Measurements from ENCODE around the gene SIGLEC7.

Gene SIGLEC7

DNA sequence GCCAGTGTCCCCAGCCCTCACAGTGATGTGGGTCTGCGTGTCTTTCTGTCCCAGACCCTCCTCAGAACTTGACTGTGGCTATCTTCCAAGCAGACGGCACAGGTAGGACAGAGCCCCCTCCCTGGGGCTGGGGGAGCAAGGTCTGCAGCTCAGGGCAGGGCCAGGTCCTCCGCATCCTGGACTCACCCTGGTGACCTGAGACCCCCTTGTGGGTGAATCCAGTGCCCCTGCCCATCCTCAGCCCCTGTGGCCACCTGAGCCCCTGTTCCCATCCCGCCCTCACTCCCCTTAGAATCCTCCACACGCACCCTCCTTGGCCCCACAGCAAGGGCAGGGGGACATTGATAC lies 43.7 kb downstream of the SIGLEC7 start:
- H3K4me3 Mint-ChIP-seq: no peak overlapping the region
- H3K4me1 Mint-ChIP-seq (ENCODE audit: low read depth): no peaks in the 10 kb centered on the region
- peaks cover 16% of the 10 kb centered on the region for H3K27me3 Mint-ChIP-seq
- no peak overlapping the region for H3K27ac Mint-ChIP-seq
- H3K9me3 Mint-ChIP-seq: no peaks in the 10 kb centered on the region
- H3K36me3 Mint-ChIP-seq (ENCODE audit: low read depth): no peaks in the 10 kb centered on the region

- no peak overlapping the region for H3K27ac Mint-ChIP-seq
- H3K36me3 Mint-ChIP-seq (ENCODE audit: low read depth): no peaks in the 10 kb centered on the region
- H3K4me3 Mint-ChIP-seq: no peak overlapping the region
- H3K9me3 Mint-ChIP-seq: no peaks in the 10 kb centered on the region
- H3K27me3 Mint-ChIP-seq: peaks cover 16% of the 10 kb centered on the region
- H3K4me1 Mint-ChIP-seq (ENCODE audit: low read depth): no peaks in the 10 kb centered on the region
These were observed 44.2 kb downstream of the SIGLEC7 start for GRCh38 chr19:51186323-51186722.

GRCh38 chr19:51187395-51188226 lies 45.5 kb downstream of the SIGLEC7 start:
- no peaks in the 10 kb centered on the region for H3K36me3 Mint-ChIP-seq (ENCODE audit: low read depth)
- no peak overlapping the region for H3K27ac Mint-ChIP-seq
- H3K4me1 Mint-ChIP-seq (ENCODE audit: low read depth): no peaks in the 10 kb centered on the region
- H3K9me3 Mint-ChIP-seq: no peaks in the 10 kb centered on the region
- H3K27me3 Mint-ChIP-seq: peaks cover 16% of the 10 kb centered on the region
- H3K4me3 Mint-ChIP-seq: no peak overlapping the region

DNA sequence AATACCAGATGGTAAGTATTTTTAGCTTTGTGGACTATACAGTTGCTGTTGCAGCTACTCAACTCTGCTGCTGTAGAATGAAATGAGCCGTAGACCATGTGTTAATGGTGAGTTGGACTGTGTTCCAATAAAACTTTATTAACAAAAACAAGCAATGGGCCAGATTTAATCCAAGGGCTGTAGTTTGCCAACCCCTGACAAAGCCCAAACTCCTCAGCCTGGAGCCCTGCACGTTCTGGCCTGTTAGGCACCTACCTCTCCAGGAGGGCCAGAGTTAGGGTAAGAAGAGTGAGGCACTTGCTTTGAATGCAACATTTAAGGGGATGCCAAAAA lies 46.1 kb downstream of the SIGLEC7 start:
- Mint-ChIP-seq H3K36me3 (ENCODE audit: low read depth) (no peaks in the 10 kb centered on the region), H3K4me1 (ENCODE audit: low read depth) (no peaks in the 10 kb centered on the region), H3K9me3 (no peaks in the 10 kb centered on the region), H3K27me3 (peaks cover 16% of the 10 kb centered on the region), H3K4me3 (no peak overlapping the region), H3K27ac (no peak overlapping the region)

GRCh38 chr19:51192689-51193088 lies 50.6 kb downstream of the SIGLEC7 start:
- Mint-ChIP-seq H3K4me1 (ENCODE audit: low read depth) (peaks cover 6% of the 10 kb centered on the region), H3K9me3 (no peaks in the 10 kb centered on the region), H3K27ac (no peak overlapping the region), H3K27me3 (no peaks in the 10 kb centered on the region), H3K4me3 (no peak overlapping the region), H3K36me3 (ENCODE audit: low read depth) (no peaks in the 10 kb centered on the region)

GRCh38 chr19:51194527-51195315 lies 52.6 kb downstream of the SIGLEC7 start:
- Mint-ChIP-seq H3K27ac (no peak overlapping the region), H3K27me3 (no peaks in the 10 kb centered on the region), H3K9me3 (no peaks in the 10 kb centered on the region), H3K36me3 (ENCODE audit: low read depth) (no peaks in the 10 kb centered on the region), H3K4me3 (no peak overlapping the region), H3K4me1 (ENCODE audit: low read depth) (peaks cover 6% of the 10 kb centered on the region)

- Mint-ChIP-seq H3K4me1 (ENCODE audit: low read depth) (peaks cover 6% of the 10 kb centered on the region), H3K9me3 (no peaks in the 10 kb centered on the region), H3K27me3 (no peaks in the 10 kb centered on the region), H3K4me3 (no peak overlapping the region), H3K27ac (no peak overlapping the region), H3K36me3 (ENCODE audit: low read depth) (no peaks in the 10 kb centered on the region)
These were observed 53.1 kb downstream of the SIGLEC7 start for GRCh38 chr19:51195316-51195586.

DNA sequence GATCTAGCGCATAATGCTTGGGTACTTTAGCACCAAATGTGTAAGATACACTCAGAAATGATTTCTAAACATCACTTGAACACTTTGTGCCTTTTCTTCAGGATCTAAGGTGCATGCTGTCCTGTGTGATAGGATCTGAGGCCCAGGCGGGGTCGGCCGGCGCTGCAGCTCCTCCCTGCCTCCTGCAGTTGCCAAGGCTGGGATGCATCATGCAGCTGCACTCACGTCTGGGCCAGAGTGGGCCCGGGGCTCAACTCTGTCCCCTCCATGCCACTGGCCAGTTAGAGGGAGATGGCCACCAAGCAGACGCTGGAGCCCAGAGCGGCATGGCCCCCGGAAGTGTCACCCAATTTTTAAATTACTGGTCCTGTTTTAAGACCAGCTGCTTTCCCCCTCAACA lies 53.5 kb downstream of the SIGLEC7 start:
- Mint-ChIP-seq H3K4me1 (ENCODE audit: low read depth) (peaks cover 6% of the 10 kb centered on the region), H3K4me3 (no peak overlapping the region), H3K36me3 (ENCODE audit: low read depth) (no peaks in the 10 kb centered on the region), H3K27ac (no peak overlapping the region), H3K27me3 (peaks cover 2% of the 10 kb centered on the region), H3K9me3 (no peaks in the 10 kb centered on the region)

GRCh38 chr19:51196181-51196580 lies 54.1 kb downstream of the SIGLEC7 start:
- Mint-ChIP-seq H3K9me3 (no peaks in the 10 kb centered on the region), H3K36me3 (ENCODE audit: low read depth) (no peaks in the 10 kb centered on the region), H3K4me1 (ENCODE audit: low read depth) (peaks cover 6% of the 10 kb centered on the region), H3K27me3 (peaks cover 4% of the 10 kb centered on the region), H3K4me3 (no peak overlapping the region), H3K27ac (no peak overlapping the region)

DNA sequence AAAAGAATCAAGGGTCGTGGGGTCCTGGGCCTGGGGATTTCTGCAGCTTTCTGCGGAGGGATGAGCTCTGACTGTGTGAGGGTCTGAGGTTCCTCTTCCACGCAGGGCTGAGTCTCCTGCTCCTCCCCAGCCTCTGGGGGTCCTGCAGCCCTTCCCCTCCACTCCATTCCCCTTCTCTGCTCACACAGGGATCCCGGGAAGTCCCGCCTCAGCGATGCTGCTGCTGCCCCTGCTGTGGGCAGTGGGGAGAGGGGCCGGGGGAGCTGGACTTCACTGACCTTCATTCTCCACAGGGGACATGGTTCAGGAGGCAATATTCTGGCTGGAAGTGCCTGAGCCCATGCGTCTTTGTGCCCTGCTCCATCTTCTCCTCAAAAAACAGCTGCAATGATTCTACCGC lies 56.5 kb downstream of the SIGLEC7 start:
- Mint-ChIP-seq H3K4me3 (no peak overlapping the region), H3K4me1 (ENCODE audit: low read depth) (peaks cover 6% of the 10 kb centered on the region), H3K27ac (no peak overlapping the region), H3K36me3 (ENCODE audit: low read depth) (no peaks in the 10 kb centered on the region), H3K27me3 (peaks cover 11% of the 10 kb centered on the region), H3K9me3 (no peaks in the 10 kb centered on the region)

GRCh38 chr19:51200071-51200666 lies 58.1 kb downstream of the SIGLEC7 start:
- H3K4me1 Mint-ChIP-seq (ENCODE audit: low read depth): no peaks in the 10 kb centered on the region
- H3K4me3 Mint-ChIP-seq: no peak overlapping the region
- H3K27ac Mint-ChIP-seq: no peak overlapping the region
- peaks cover 15% of the 10 kb centered on the region for H3K27me3 Mint-ChIP-seq
- no peaks in the 10 kb centered on the region for H3K36me3 Mint-ChIP-seq (ENCODE audit: low read depth)
- H3K9me3 Mint-ChIP-seq: no peaks in the 10 kb centered on the region

DNA sequence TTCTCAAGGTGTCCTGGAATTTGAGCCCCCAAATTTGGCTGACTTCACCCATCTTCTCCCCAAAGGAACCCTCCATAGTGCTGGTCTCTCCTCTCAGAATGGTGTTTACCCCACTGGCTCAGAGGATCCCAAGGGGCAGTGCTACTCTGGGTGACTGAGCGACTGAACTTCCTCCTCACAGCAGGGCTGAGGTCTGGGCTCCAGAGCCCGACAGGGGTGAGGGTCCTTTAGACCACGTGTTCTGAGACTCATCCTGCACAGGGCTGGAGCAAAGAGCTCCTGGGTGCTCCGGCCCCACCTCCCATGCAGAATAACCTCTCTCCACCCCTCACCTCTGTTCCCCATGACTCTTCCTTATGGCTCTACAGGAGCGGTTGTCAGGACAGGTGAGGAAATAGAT lies 59.6 kb downstream of the SIGLEC7 start:
- Mint-ChIP-seq H3K9me3 (no peaks in the 10 kb centered on the region), H3K4me3 (no peak overlapping the region), H3K27ac (no peak overlapping the region), H3K36me3 (ENCODE audit: low read depth) (no peaks in the 10 kb centered on the region), H3K27me3 (peaks cover 23% of the 10 kb centered on the region), H3K4me1 (ENCODE audit: low read depth) (no peaks in the 10 kb centered on the region)
